ENCODE data around the gene NMRK1. TPM values are rescaled to one million over a fixed set of nuclear protein-coding genes. Genes with fewer than 3 reads are reported as not detected.

The NMRK1 gene
- total RNA-seq, 1 donor from 2014 or later: 1.7 TPM

DNA sequence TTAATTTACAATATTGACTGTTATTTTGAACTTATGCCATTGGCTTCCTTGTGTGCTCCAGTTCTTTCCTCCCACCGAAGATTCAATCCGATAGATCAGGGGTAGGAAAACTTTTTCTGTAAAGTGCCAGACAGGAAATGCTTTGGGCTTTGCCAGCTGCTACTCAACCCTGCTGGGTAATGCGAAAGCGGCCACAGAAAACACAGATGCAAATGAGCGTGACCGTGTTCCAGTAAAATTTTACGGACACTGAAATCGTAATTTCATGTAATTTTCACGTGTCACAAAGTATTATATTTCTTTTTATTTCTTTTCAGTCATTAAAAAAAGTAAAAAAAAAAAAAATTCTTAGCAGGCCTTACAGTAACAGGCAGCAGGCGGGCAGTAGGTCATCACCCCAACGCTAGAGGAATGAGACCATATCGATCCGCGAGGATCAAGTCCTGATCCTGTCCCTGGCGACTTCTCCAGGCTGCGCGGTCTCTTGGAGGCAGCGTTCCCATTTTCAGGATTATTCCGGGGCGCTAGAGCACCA is 599 bp downstream of the NMRK1 start:
- Histone ChIP-seq H2AFZ (replicated peaks) (peak overlapping the region; percentile 90), H3K4me1 (no peaks in the 10 kb centered on the region), H3K27ac (no peak overlapping the region), H3K9me3 (ENCODE audit: low read depth) (no peaks in the 10 kb centered on the region), H3F3A (ENCODE audit: low read depth) (peaks cover 14% of the 10 kb centered on the region), H3K4me2 (peak overlapping the region; percentile 79), H4K20me1 (ENCODE audit: low read depth) (no peaks in the 10 kb centered on the region), H3K9ac (no peak overlapping the region), H3K4me3 (peak overlapping the region; percentile 74), H3K27me3 (peaks cover 16% of the 10 kb centered on the region), H3K36me3 (no peaks in the 10 kb centered on the region), H3K79me2 (ENCODE audit: low read depth) (no peaks in the 10 kb centered on the region)
- H3K27ac Mint-ChIP-seq: no peak overlapping the region
- peaks cover 32% of the 10 kb centered on the region for H3K4me1 Mint-ChIP-seq
- H3K9me3 Mint-ChIP-seq: no peaks in the 10 kb centered on the region
- peak; percentile 65 for DNase-seq (ENCODE audit: low spot score)
- H3K36me3 Mint-ChIP-seq: no peaks in the 10 kb centered on the region
- no peak for TF ChIP-seq EZH2phosphoT487 (IDR thresholded peaks at IDR 0.05)
- TF ChIP-seq, protein P1, sequence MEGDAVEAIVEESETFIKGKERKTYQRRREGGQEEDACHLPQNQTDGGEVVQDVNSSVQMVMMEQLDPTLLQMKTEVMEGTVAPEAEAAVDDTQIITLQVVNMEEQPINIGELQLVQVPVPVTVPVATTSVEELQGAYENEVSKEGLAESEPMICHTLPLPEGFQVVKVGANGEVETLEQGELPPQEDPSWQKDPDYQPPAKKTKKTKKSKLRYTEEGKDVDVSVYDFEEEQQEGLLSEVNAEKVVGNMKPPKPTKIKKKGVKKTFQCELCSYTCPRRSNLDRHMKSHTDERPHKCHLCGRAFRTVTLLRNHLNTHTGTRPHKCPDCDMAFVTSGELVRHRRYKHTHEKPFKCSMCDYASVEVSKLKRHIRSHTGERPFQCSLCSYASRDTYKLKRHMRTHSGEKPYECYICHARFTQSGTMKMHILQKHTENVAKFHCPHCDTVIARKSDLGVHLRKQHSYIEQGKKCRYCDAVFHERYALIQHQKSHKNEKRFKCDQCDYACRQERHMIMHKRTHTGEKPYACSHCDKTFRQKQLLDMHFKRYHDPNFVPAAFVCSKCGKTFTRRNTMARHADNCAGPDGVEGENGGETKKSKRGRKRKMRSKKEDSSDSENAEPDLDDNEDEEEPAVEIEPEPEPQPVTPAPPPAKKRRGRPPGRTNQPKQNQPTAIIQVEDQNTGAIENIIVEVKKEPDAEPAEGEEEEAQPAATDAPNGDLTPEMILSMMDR (IDR thresholded peaks at IDR 0.05): no peak
- no peak for TF ChIP-seq EZH2 (IDR thresholded peaks at IDR 0.05)
- peak overlapping the region; percentile 94 for H3K4me3 Mint-ChIP-seq
- H3K27me3 Mint-ChIP-seq (ENCODE audit: insufficient read depth, low read depth): peaks cover 3% of the 10 kb centered on the region

GRCh38 chr9:75086541-75087288 is 1.2 kb downstream of the NMRK1 start:
- Histone ChIP-seq H3K27ac (no peak overlapping the region), H2AFZ (replicated peaks) (no peak overlapping the region)

DNA sequence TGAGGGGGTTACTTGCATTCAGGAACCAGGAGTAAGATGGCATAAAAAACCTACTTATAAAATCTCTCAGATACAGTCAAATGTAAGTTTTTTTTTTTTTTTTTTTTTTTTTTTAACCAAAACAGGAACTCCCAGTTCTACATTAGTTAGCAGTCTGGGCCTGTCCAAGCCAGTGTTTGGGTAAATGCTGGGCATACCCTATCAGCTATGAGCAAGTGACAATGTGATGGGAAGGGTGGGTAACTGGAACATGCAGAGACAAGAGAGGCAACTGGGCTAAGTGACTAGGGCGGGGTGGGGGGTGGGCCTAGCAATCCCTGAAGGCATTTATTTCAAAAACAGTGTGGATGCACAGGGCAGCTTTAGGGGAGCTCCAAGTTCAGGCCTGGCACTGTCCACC is 2.3 kb downstream of the NMRK1 start:
- no peaks in the 10 kb centered on the region for H4K20me1 ChIP-seq (ENCODE audit: low read depth)
- H2AFZ ChIP-seq (replicated peaks): no peak overlapping the region
- Mint-ChIP-seq H3K4me1 (peaks cover 32% of the 10 kb centered on the region), H3K36me3 (no peaks in the 10 kb centered on the region), H3K27me3 (ENCODE audit: insufficient read depth, low read depth) (peaks cover 3% of the 10 kb centered on the region), H3K27ac (no peak overlapping the region), H3K9me3 (no peaks in the 10 kb centered on the region), H3K4me3 (no peak overlapping the region)
- H3F3A ChIP-seq (ENCODE audit: low read depth): peaks cover 14% of the 10 kb centered on the region
- H3K36me3 ChIP-seq: no peaks in the 10 kb centered on the region
- TF ChIP-seq EZH2phosphoT487 (IDR thresholded peaks at IDR 0.05): no peak
- TF ChIP-seq EZH2 (IDR thresholded peaks at IDR 0.05): no peak
- TF ChIP-seq, protein P1 (IDR thresholded peaks at IDR 0.05): no peak
- H3K4me1 ChIP-seq: no peaks in the 10 kb centered on the region
- no peak overlapping the region for H3K27ac ChIP-seq
- no peak overlapping the region for H3K4me2 ChIP-seq
- H3K9me3 ChIP-seq (ENCODE audit: low read depth): no peaks in the 10 kb centered on the region
- no peak overlapping the region for H3K9ac ChIP-seq
- no peaks in the 10 kb centered on the region for H3K79me2 ChIP-seq (ENCODE audit: low read depth)
- H3K27me3 ChIP-seq: peaks cover 16% of the 10 kb centered on the region
- no peak for DNase-seq (ENCODE audit: low spot score)
- H3K4me3 ChIP-seq: no peak overlapping the region

More at GRCh38 chr9:75086541-75087288, 1.2 kb downstream of the NMRK1 start:
- TF ChIP-seq, protein P1 (IDR thresholded peaks at IDR 0.05): no peak
- no peak for TF ChIP-seq EZH2 (IDR thresholded peaks at IDR 0.05)
- no peak for TF ChIP-seq EZH2phosphoT487 (IDR thresholded peaks at IDR 0.05)
- H3F3A ChIP-seq (ENCODE audit: low read depth): peaks cover 14% of the 10 kb centered on the region
- Mint-ChIP-seq H3K36me3 (no peaks in the 10 kb centered on the region), H3K9me3 (no peaks in the 10 kb centered on the region), H3K27me3 (ENCODE audit: insufficient read depth, low read depth) (peaks cover 3% of the 10 kb centered on the region), H3K4me1 (peaks cover 32% of the 10 kb centered on the region), H3K27ac (no peak overlapping the region), H3K4me3 (peak overlapping the region; percentile 94)
- no peaks in the 10 kb centered on the region for H3K4me1 ChIP-seq
- no peaks in the 10 kb centered on the region for H3K36me3 ChIP-seq
- H3K4me2 ChIP-seq: peak overlapping the region; percentile 79
- peak overlapping the region; percentile 74 for H3K4me3 ChIP-seq
- H4K20me1 ChIP-seq (ENCODE audit: low read depth): no peaks in the 10 kb centered on the region
- no peak for DNase-seq (ENCODE audit: low spot score)
- H3K9ac ChIP-seq: no peak overlapping the region
- H3K27me3 ChIP-seq: peaks cover 16% of the 10 kb centered on the region
- no peaks in the 10 kb centered on the region for H3K9me3 ChIP-seq (ENCODE audit: low read depth)
- no peaks in the 10 kb centered on the region for H3K79me2 ChIP-seq (ENCODE audit: low read depth)
